HCT116 (cell line): Measurements from ENCODE around the gene FURIN. TPM values are rescaled to one million over a fixed set of nuclear protein-coding genes. Genes with fewer than 3 reads are reported as not detected.

Experiments
- ATAC-seq: fragments of 200-7000 bp; cut with Tn5 transposase; 2 replicates; pipeline ENCODE4 v1.9.1; 2020; ENCODE audit warnings: mild to moderate bottlenecking, moderate library complexity
- BruUV-seq: library from RNA; stranded (reverse); fragments of 400-500 nt; replicated peaks from 2 replicates; lab custom pipeline; 2021; lab: Mats Ljungman, UMichigan
- CTCF ChIA-PET: fragments of 300-600 bp; sonication (Branson Sonifier 250); formaldehyde crosslinking; loops from one replicate; lab custom pipeline; 2021; ENCODE audit warnings: antibody characterized with exemption; lab: Charles Lee
- POLR2A ChIA-PET: fragments of 300-600, 350-600 bp; sonication (Branson Sonifier 250); formaldehyde crosslinking; loops from one replicate; lab custom pipeline; 2021; ENCODE audit warnings: antibody characterized with exemption; lab: Charles Lee
- RAD21 ChIA-PET, 2 experiments: fragments of 300-600 bp; sonication (Branson Sonifier 250); formaldehyde crosslinking; loops; one replicate each; lab custom pipeline; 2023; ENCODE audit warnings: low total read pairs in 2 of 2; ENCODE audit not compliant: uncharacterized antibody in 2 of 2, unreplicated experiment in 2 of 2, low non-redundant PET in 1 of 2; lab: Charles Lee
- DNase-seq: peaks from one replicate; pipeline ENCODE4 v3.0.0-alpha.2; 2010; ENCODE audit warnings: low read depth, low spot score
- H2AFZ ChIP-seq: fragments of 200-600 bp; shearing (Covaris generic), sonication (generic); 2 replicates; pipeline ENCODE4 v1.6.1; 2017; ENCODE audit warnings: low read depth, mixed run types, mixed read lengths, antibody characterized with exemption, low read length; ENCODE audit not compliant: poor library complexity, severe bottlenecking
- H3K27ac ChIP-seq: 2 replicates; pipeline ENCODE4 v1.5.1; 2012; ENCODE audit warnings: low read depth, low read length
- H3K27me3 ChIP-seq: fragments of 200-600 bp; sonication (generic); 2 replicates; pipeline ENCODE4 v1.6.1; 2016; ENCODE audit warnings: mixed run types, low read length, mixed read lengths; ENCODE audit not compliant: insufficient read depth
- H3K36me3 ChIP-seq, 2 experiments: fragments of 200-500 bp in 1 of 2; fragments of 200-600 bp in 1 of 2; sonication (Bioruptor generic) in 1 of 2; sonication (generic) in 1 of 2; 2 replicates each; pipeline versions ENCODE4 v1.5.1 to v1.6.1; 2014 to 2016; ENCODE audit warnings: low read length in 2 of 2, inconsistent platforms in 1 of 2, mixed read lengths in 1 of 2, mixed run types in 1 of 2; ENCODE audit not compliant: insufficient read depth in 2 of 2, control insufficient read depth in 1 of 2
- H3K4me1 ChIP-seq, 2 experiments: fragments of 200-600 bp in 1 of 2; sonication (generic) in 1 of 2; 2 replicates each; pipeline versions ENCODE4 v1.5.1 to v1.6.1; 2012 to 2017; ENCODE audit warnings: low read length in 2 of 2, inconsistent platforms in 1 of 2, mild to moderate bottlenecking in 1 of 2, mixed read lengths in 1 of 2, mixed run types in 1 of 2, moderate library complexity in 1 of 2; ENCODE audit not compliant: insufficient read depth in 2 of 2, control insufficient read depth in 1 of 2
- H3K4me2 ChIP-seq: fragments of 200-600 bp; sonication (generic); 2 replicates; pipeline ENCODE4 v1.6.1; 2017; ENCODE audit warnings: mixed run types, low read length, mixed read lengths
- H3K4me3 ChIP-seq, 2 experiments: fragments of 200-600 bp in 1 of 2; sonication (generic) in 1 of 2; replicated peaks in 1 of 2; 2 replicates each; pipeline ENCODE4 v1.5.1; 2011 to 2016; ENCODE audit warnings: low read length in 2 of 2, control low read depth in 1 of 2, low read depth in 1 of 2, mild to moderate bottlenecking in 1 of 2, mixed read lengths in 1 of 2, mixed run types in 1 of 2
- H3K79me2 ChIP-seq: fragments of 200-600 bp; sonication (generic); 2 replicates; pipeline ENCODE4 v1.6.1; 2017; ENCODE audit warnings: mild to moderate bottlenecking, mixed run types, low read length, moderate library complexity, mixed read lengths; ENCODE audit not compliant: insufficient read depth
- H3K9ac ChIP-seq: fragments of 200-600 bp; sonication (generic); 2 replicates; pipeline ENCODE4 v1.6.1; 2016; ENCODE audit warnings: low read length, mixed read lengths
- H3K9me2 ChIP-seq: fragments of 200-600 bp; sonication (generic), shearing (Covaris generic); 2 replicates; pipeline ENCODE4 v1.6.1; 2017; ENCODE audit warnings: mixed run types, mild to moderate bottlenecking, moderate library complexity; ENCODE audit not compliant: insufficient read depth
- H3K9me3 ChIP-seq, 2 experiments: fragments of 200-500 bp in 1 of 2; fragments of 200-600 bp in 1 of 2; sonication (Bioruptor generic) in 1 of 2; sonication (generic) in 1 of 2; 2 replicates each; pipeline ENCODE4 v1.6.1; 2014 to 2017; ENCODE audit warnings: low read length in 2 of 2, mixed read lengths in 2 of 2, inconsistent platforms in 1 of 2, low read depth in 1 of 2, mild to moderate bottlenecking in 1 of 2, mixed run types in 1 of 2, moderate library complexity in 1 of 2; ENCODE audit not compliant: control insufficient read depth in 1 of 2, insufficient read depth in 1 of 2
- H4K20me1 ChIP-seq: fragments of 200-600 bp; sonication (generic), shearing (Covaris generic); 2 replicates; pipeline ENCODE4 v1.6.1; 2017; ENCODE audit warnings: mixed run types, mild to moderate bottlenecking, moderate library complexity; ENCODE audit not compliant: insufficient read depth
- EGR1 ChIP-seq: IDR thresholded peaks from 2 replicates; pipeline ENCODE4 v1.6.1; 2012; ENCODE audit warnings: low read depth
- FOSL1 ChIP-seq: IDR thresholded peaks from 2 replicates; pipeline ENCODE4 v1.6.1; 2012; ENCODE audit warnings: low read depth
- JUND ChIP-seq: IDR thresholded peaks from 2 replicates; pipeline ENCODE4 v1.6.1; 2012
- POLR2A ChIP-seq: IDR thresholded peaks from 2 replicates; pipeline ENCODE4 v1.7.0; 2011; ENCODE audit warnings: borderline replicate concordance; ENCODE audit not compliant: insufficient read depth, insufficient read length; ENCODE audit errors: extremely low read depth
- RAD21 ChIP-seq: IDR thresholded peaks from 2 replicates; pipeline ENCODE4 v1.6.1; 2012; ENCODE audit warnings: low read depth, mild to moderate bottlenecking
- SP1 ChIP-seq: IDR thresholded peaks from 2 replicates; pipeline ENCODE4 v1.6.1; 2012; ENCODE audit warnings: low read depth
- ZFX ChIP-seq: fragments of 450-650 bp; IDR thresholded peaks from 2 replicates; pipeline ENCODE4 v1.6.1; 2017
- intact Hi-C: fragments of 100-400 bp; cut with micrococcal nuclease; formaldehyde crosslinking; loops from 2 replicates; pipeline ENCODE4 v1.10.0; 2022
- total RNA-seq: library from RNA; stranded (reverse); gene quantifications from one replicate; pipeline ENCODE4 v1.2.1, GENCODE V29; 2021; ENCODE audit not compliant: unreplicated experiment
- TF ChIP-seq, protein P1 (sequence below), 3 experiments: fragments of 200-600 bp in 1 of 3; sonication (generic) in 1 of 3; IDR thresholded peaks in 2 of 3; conservative IDR thresholded peaks in 1 of 3; 2 replicates each; pipeline ENCODE4 v1.5.1; 2012 to 2017; ENCODE audit warnings: low read depth in 2 of 3, low read length in 2 of 3, antibody characterized with exemption in 1 of 3, borderline replicate concordance in 1 of 3, control low read depth in 1 of 3, mild to moderate bottlenecking in 1 of 3, mixed read lengths in 1 of 3, mixed run types in 1 of 3, moderate library complexity in 1 of 3; ENCODE audit not compliant: insufficient read depth in 1 of 3

Gene FURIN
- total RNA-seq, 1 experiment from 2014 or later = 42.0 TPM

DNA sequence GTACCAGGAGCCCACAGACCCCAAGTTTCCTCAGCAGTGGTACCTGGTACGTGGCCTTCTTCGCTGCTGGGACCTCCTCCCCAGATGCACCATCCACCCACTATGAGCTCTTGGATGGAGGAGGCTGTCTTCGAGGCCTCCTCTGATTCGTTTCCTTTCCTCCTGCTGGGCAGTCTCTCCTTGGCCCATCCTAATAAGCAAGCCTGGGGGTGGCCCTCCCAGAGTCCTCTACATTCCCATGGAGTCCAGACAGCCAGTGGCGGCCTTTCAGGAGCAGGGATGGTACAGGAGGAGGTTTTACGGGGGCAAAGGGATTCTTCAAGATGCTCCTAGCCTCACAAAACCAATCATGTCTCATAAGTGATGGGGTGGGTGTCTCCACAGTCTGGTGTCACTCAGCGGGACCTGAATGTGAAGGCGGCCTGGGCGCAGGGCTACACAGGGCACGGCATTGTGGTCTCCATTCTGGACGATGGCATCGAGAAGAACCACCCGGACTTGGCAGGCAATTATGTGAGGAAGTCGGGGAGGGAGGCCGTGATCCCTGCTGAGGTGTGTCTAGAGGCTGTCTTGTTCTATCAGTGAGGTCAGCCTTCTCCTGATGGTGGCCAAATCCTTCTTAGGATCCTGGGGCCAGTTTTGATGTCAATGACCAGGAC, 8.3 kb downstream of the FURIN start:
- no peaks in the 10 kb centered on the region for H3K9me2 ChIP-seq
- peaks cover 10 to 11% of the 10 kb centered on the region in 2 experiments; a peak in 3 of 4 replicates for H3K36me3 ChIP-seq
- H3K4me2 ChIP-seq = no peak overlapping the region
- POLR2A ChIA-PET = no interaction called here
- BruUV-seq = no TSS peak
- TF ChIP-seq RAD21 = no peak
- TF ChIP-seq, all 23 proteins: peak for 0
- no peak for DNase-seq
- ATAC-seq = no peak
- intact Hi-C loops = no loop called here
- ChIA-PET RAD21 (no interaction called here), CTCF (no interaction called here)
- Histone ChIP-seq H2AFZ (no peak overlapping the region), H3K9ac (no peak overlapping the region), H4K20me1 (no peaks in the 10 kb centered on the region), H3K9me3 (no peaks in the 10 kb centered on the region), H3K79me2 (peaks cover 30% of the 10 kb centered on the region), H3K4me1 (peaks cover 22 to 25% of the 10 kb centered on the region in 2 experiments), H3K4me3 (no peak overlapping the region), H3K27ac (no peak overlapping the region), H3K27me3 (no peaks in the 10 kb centered on the region)

DNA sequence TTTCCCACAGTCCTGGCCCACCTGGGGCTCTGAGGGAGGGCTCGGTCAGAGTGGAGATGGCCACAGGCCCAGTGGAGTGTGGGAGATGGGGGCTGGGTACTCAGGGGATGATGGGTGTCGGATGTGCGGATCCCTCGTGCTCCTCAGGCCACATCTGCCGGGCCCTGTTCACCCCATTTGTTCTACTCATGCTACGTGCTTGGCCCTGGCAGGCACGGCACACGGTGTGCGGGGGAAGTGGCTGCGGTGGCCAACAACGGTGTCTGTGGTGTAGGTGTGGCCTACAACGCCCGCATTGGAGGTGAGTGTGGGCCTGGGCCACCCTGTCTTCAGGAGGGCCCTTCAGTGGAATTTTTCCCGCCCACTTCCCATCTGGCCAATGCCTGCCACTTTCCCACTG, 8.9 kb downstream of the FURIN start:
- no peaks in the 10 kb centered on the region for H3K9me3 ChIP-seq
- DNase-seq (no peak), ATAC-seq (no peak)
- CTCF ChIA-PET = no interaction called here
- POLR2A ChIA-PET = no interaction called here
- no peaks in the 10 kb centered on the region for H4K20me1 ChIP-seq
- H3K27me3 ChIP-seq = no peaks in the 10 kb centered on the region
- H3K4me2 ChIP-seq = no peak overlapping the region
- H3K9me2 ChIP-seq = no peaks in the 10 kb centered on the region
- RAD21 ChIA-PET = no interaction called here
- peaks cover 22% of the 10 kb centered on the region in 2 experiments for H3K4me1 ChIP-seq
- peaks cover 27% of the 10 kb centered on the region for H3K79me2 ChIP-seq
- H3K36me3 ChIP-seq = peaks cover 10 to 11% of the 10 kb centered on the region in 2 experiments; a peak in 3 of 4 replicates
- no TSS peak for BruUV-seq
- no peak overlapping the region; the same call in 1 of the 2 replicates for H3K27ac ChIP-seq
- intact Hi-C loops = no loop called here
- no peak for TF ChIP-seq FOSL1
- TF ChIP-seq, protein P1, sequence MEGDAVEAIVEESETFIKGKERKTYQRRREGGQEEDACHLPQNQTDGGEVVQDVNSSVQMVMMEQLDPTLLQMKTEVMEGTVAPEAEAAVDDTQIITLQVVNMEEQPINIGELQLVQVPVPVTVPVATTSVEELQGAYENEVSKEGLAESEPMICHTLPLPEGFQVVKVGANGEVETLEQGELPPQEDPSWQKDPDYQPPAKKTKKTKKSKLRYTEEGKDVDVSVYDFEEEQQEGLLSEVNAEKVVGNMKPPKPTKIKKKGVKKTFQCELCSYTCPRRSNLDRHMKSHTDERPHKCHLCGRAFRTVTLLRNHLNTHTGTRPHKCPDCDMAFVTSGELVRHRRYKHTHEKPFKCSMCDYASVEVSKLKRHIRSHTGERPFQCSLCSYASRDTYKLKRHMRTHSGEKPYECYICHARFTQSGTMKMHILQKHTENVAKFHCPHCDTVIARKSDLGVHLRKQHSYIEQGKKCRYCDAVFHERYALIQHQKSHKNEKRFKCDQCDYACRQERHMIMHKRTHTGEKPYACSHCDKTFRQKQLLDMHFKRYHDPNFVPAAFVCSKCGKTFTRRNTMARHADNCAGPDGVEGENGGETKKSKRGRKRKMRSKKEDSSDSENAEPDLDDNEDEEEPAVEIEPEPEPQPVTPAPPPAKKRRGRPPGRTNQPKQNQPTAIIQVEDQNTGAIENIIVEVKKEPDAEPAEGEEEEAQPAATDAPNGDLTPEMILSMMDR (IDR thresholded peaks at IDR 0.05 in 2 of 3, conservative IDR thresholded peaks at IDR 0.05 in 1 of 3; ENCODE audit: borderline replicate concordance in 1 of 3, insufficient read depth in 1 of 3, low read depth in 2 of 3, low read length in 2 of 3) = no peak
- no peak for TF ChIP-seq SP1
- no peak for TF ChIP-seq EGR1
- TF ChIP-seq POLR2A = no peak
- TF ChIP-seq ZFX = no peak
- no peak for TF ChIP-seq JUND
- no peak overlapping the region for H3K9ac ChIP-seq
- no peak overlapping the region for H3K4me3 ChIP-seq
- H2AFZ ChIP-seq = no peak overlapping the region
